HG02938 (cell line): Measurements from ENCODE around the gene ADCY2.

Experiments used
- ATAC-seq: cut with Tn5 transposase; IDR thresholded peaks from one replicate; pipeline ENCODE4 v1.9.1; 2021; ENCODE audit warnings: mild to moderate bottlenecking, moderate library complexity; ENCODE audit not compliant: unreplicated experiment

ADCY2 gene

GRCh38 chr5:7706256-7706655, 310.3 kb downstream of the ADCY2 start:
- no peak for ATAC-seq

GRCh38 chr5:7714119-7714518, 318.2 kb downstream of the ADCY2 start:
- no peak for ATAC-seq

GRCh38 chr5:7714697-7715096, 318.8 kb downstream of the ADCY2 start:
- ATAC-seq, result no peak

GRCh38 chr5:7717691-7718090, 321.8 kb downstream of the ADCY2 start:
- ATAC-seq, result no peak

- ATAC-seq, result no peak
Measured at GRCh38 chr5:7728076-7728475, 332.1 kb downstream of the ADCY2 start.

- ATAC-seq, result no peak
Measured at GRCh38 chr5:7741415-7742065, 345.6 kb downstream of the ADCY2 start.

GRCh38 chr5:7742241-7742656, 346.3 kb downstream of the ADCY2 start:
- ATAC-seq, result no peak

- no peak for ATAC-seq
Measured at GRCh38 chr5:7745882-7746610, 350.1 kb downstream of the ADCY2 start.

- ATAC-seq, result no peak
Measured at GRCh38 chr5:7747728-7748127, 351.8 kb downstream of the ADCY2 start.

- no peak for ATAC-seq
Measured at GRCh38 chr5:7749626-7750025, 353.7 kb downstream of the ADCY2 start.

GRCh38 chr5:7751874-7752273, 355.9 kb downstream of the ADCY2 start:
- ATAC-seq, result no peak

- no peak for ATAC-seq
Measured at GRCh38 chr5:7753181-7753580, 357.2 kb downstream of the ADCY2 start.

GRCh38 chr5:7753596-7753995, 357.7 kb downstream of the ADCY2 start:
- no peak for ATAC-seq

- ATAC-seq, result no peak
Measured at GRCh38 chr5:7754490-7754889, 358.6 kb downstream of the ADCY2 start.

- ATAC-seq, result peak; percentile 79
Measured at GRCh38 chr5:7754997-7755596, 359.2 kb downstream of the ADCY2 start.

- no peak for ATAC-seq
Measured at GRCh38 chr5:7755958-7756357, 360.0 kb downstream of the ADCY2 start.

GRCh38 chr5:7756453-7756852, 360.5 kb downstream of the ADCY2 start:
- ATAC-seq, result no peak

GRCh38 chr5:7759257-7759871, 363.4 kb downstream of the ADCY2 start:
- ATAC-seq, result no peak

GRCh38 chr5:7759951-7760580, 364.1 kb downstream of the ADCY2 start:
- ATAC-seq, result no peak

- peak; percentile 47 for ATAC-seq
Measured at GRCh38 chr5:7762267-7762666, 366.3 kb downstream of the ADCY2 start.

GRCh38 chr5:7763621-7764072, 367.7 kb downstream of the ADCY2 start:
- no peak for ATAC-seq
